Hypothalamus (tissue), 51 donors: ENCODE measurements around the gene RAD51B.

Experiments
- DNase-seq, 51 donors: peaks; one replicate each; lab custom pipeline; 2025; lab: John Stamatoyannopoulos, UW

Gene RAD51B

DNA sequence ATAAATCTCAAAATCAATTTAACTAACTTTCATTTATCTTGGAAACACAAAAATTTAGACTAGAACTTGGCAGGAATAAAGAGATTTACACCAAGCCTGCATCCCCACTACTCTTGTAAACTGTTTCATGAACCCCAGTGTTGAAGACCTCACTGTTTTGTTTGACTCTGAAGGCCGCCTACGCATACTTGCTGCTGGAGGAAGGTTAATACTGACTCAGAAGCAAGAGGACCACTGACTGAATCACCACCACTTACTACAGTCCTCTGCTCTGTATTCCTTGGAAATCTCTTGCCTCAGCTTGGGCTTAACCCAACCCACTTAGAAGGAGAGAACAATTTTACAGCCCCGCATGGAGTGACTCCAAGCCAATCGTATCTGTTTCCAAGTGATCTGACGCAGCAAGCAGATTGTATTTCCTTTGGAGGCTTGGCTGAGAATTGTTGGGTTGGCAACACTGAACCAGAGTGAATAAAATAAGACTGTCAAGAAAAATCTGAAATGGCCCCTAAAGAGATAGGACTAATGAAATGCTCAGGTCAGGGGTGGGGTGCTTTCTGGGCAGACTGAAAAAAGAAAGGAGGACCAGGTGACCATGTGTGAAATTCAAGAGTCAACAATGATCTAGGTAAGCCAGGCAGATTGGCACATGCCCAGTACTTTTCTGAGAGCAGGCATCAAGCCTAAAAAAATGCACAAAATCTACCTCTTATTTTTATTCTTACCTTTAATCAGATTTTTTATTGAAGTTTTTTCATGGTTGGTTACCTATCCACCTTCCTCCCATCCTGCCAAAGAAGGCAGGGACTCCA is 724.7 kb downstream of the RAD51B start:
- DNase-seq = peak in 8 of 51 donors; percentile 23 to 45 (median 38)

DNA sequence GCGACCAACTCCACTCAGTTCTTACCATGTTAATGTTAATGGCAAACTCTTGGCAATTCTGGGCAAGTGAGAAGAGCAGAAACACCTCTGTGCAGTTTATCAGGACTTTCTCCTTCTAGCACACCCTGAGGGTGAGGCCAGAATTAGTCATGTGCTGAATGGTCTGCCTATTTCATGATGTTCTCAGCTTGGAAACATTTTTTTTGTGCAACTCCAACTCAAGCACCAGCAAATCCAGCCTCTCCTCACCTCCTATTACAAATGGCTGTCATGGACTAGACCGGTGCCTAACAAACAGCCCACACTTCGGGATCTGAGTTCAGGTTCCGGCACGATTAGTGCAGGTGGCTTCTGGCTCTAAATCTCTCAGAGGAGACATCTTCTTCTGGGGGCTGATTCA is 727.3 kb downstream of the RAD51B start:
- peak in 1 of 51 donors; percentile 26 for DNase-seq

DNA sequence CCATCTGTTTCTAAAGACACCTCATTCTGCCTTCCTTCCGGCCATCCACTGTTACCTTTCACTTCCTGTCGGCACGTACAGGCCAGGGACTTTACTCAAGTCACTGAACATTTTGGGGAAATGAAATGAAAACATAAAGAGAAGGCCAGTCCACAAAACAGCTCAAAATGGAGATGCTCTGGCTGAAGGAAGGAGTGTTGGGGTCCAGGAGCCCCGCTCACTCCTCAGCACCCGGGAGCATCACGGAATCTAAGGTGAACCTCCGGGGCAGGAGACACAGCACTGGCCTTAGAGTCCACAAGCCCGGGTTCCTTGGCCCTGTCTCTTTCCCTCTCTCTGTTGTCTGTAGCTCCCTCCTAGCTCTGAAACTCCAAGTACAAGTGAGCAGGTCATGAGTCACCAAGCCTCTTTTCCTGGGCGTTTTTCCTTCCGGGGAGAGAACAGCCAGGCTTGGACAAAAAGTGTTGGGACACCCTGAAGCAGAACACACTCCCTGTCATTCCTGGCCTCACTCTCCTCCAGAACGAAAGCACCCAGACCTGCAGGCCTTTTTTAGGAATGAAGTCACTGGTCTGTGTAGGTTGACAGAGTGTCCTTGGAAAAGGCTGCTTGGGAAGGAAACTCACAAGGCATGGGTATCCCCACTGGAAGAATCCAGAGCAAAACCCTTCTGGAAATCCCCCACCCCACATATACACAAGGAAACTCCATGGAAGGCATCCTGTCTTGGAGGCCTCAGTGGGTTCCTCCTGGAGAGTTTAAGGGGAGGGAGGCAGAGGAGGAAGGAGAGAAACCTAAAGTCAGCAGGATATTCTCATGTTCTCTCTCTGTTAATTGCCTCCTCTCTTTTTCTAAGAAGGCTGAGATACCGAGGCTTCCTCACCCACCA is 728.0 kb downstream of the RAD51B start:
- peak in 6 of 51 donors; percentile 8 to 61 (median 21) for DNase-seq

DNA sequence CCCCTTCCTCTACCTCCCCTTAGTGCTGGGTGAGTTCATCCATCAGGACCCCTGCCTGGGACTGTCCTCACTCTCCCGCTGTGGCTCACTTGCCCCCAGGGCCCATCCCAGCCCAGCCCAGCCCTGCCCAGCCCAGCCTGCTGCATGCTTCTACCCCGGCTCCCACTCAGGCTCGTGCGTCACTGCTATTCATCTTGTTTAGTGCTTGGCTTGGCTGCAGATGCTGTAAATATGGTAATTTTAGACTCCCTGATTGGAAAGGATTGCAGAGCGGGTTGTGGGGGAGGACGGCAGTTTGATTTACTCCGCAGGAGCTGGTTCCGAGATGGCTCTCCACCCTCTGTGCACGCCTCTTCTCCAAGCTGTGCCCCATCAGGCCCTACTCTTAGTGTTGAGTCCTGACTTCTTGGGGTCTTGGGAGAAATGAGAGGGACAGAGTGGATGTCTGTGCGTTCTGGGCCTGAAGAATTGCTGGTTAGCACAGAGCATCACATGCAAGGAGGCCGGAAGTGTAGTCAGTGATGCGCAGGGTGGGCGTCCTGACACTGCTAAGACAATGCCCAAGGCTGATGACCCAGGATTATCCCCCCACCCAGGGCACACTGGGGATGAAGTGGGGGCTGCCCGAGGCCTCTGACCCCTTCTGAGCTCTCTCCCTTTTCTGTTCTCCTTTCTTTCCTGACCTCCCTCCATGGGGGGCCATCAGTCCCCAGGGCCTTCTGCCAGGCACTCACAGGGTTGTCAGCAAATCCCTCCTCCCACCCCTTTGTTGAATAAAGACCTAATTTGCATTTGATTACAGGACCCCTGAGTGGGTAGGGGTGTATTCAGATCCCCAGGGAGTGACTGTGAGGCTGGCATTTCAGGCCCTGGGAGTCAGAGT is 728.9 kb downstream of the RAD51B start:
- peak in 31 of 51 donors; percentile 14 to 82 (median 52) for DNase-seq

DNA sequence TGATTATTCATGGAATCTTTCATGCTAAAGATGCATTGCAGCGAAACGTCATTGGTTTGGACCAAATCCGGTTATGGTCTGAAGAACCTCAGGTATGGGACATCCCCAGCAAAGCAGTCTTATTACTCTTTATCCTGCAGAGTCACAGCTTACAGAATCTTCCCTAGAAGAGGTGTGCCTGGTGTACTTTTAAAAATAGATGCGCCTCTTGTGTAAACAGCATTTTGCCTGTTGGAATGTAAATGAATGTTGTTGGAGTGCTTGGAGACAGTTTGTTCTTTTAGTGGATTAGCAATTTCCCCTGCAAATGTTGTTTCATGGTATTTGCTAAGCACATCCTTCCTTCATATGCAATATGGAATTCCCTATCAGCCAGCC is 730.7 kb downstream of the RAD51B start:
- no peak for DNase-seq

DNA sequence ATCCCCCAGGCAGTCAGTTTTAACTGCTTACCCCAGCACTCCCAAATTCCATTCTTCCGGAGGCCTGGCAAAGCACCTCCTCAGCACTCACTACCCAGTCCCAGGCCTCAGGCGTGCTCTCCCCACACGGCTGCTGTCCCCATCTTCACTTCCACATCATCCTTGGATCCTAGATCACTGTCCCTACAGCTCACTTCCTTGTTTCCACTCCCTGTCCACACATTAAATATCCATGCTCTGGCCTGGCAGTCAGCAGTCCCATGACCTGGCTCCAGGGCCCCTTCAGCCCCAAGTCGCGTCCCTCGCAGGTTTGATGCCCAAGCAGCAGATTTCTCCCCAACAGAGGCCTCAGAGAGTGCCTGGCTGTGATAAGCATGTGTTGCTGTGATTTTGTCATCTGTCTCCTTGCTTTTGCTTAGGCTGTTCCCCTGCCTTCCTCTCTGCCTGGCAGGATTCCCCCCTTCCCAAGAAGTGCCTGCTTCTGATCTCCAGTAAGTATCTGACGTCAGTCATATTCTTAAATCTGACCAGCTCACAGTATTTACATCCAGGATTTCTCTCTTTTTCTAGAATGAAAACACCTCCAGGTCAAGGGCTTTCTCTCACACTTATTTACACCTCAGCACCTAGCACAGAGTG is 731.6 kb downstream of the RAD51B start:
- no peak for DNase-seq

DNA sequence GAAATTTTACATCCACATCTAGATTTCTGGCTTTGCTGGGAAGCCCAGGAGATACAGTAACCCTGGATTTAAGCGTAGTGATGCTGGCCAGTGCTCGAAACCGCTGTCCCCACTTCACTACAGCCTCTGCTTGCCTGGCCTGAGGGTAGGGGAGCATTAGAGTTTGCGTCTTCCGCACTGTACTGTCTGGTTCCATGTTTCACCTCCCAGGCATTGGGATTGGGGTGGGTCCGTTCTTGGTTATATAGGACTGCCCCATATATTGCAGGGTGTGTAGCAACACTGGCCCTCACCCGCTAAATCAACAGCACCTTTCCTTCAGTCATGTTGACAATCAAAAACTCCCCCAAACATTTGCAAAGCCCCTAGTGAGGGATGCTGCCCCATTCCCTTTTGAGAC is 732.5 kb downstream of the RAD51B start:
- DNase-seq = no peak

DNA sequence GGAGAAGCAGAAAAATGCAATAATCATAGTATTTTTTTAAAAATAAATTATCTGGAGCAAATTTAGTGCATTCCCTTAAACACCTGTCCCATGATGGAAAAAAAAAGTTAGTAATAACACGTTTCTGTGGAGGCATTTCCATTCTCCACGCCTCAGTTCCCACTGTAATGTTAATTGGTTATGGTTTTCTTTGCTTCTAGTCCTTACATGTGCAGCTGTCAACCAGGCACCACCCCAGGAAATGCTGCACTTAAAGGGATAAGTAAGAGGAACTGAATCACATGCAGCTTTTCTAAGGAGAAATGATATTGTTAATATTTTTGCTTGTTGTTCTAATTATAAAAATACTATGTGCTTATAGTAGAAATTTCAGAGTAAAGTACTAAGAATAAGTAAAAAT is 733.0 kb downstream of the RAD51B start:
- DNase-seq = no peak

DNA sequence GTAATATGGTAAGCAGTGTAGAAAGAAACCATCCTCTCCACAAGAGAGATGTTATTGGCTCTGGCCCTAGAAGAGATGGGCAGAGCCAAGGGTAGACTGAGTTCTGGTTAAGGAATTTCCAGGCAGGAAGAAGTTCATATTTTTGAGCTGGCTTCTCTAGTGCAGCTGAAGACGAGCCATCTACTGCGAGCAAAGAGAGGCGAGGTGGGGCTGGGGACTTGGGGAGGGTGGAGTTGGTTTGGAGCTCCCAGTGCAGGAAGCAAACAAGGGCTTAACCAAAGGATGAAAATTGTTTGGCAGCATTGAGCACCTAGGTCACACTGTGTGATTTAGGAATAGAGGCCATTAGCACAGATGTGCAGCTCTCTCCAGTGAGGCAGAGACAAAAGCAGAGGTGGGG is 733.7 kb downstream of the RAD51B start:
- no peak for DNase-seq

DNA sequence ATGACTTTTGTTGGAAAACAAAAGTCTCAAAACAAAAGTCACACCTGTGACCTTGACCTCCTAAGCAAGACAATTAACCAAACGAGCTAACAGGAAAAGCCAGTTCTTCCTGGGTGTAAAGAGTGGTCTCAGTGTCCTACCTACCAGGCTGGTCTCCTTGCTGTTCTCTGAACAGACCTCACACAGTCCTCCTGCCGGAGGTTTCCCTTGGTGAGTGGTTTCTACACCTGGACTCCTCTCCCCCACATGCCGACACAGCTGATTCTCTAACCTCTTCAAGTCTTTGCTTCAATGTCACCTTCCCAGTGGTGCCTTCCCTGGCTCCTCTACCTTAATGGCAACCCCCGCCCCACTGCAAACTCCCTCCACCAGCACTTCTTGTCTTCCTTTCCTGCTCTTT is 734.7 kb downstream of the RAD51B start:
- DNase-seq = no peak

DNA sequence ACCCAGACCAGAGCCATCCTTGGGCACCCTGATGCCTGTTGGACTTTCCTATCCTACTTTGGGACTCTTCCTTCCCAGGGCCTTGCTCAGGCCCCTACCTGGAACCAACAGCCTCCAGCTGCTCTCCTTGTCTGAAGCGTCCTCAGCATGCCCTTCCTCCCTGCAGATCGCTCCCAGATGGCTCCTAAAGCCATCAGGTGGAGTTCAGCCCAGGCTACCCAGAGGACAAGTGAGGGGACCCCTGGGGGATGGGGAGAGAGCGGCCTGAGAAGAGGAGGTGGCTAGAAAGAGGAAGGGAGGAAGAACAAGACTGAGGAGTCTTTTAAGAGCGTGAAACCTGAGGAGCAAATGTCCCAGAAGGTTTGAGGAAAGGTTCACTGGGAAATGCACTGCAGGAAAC is 736.7 kb downstream of the RAD51B start:
- no peak for DNase-seq

DNA sequence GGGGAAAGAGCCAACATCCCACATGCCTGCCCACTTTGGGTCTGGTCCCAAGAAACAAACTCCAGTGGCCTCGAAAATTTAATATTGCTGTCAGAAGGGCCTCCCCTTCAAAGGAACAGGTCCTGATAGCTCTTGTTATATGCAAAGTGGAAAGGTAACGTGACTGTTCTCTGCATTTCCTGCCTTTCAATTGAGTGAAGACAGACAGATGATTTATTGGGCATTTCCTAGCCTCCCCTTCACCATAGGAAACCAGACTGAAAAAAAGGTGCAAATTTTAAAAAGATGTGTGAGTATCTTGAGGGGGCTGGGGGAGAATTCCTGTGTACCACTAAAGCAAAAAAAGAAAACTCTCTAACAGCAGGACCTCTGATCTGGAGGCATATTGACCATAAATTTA is 738.1 kb downstream of the RAD51B start:
- DNase-seq = no peak

DNA sequence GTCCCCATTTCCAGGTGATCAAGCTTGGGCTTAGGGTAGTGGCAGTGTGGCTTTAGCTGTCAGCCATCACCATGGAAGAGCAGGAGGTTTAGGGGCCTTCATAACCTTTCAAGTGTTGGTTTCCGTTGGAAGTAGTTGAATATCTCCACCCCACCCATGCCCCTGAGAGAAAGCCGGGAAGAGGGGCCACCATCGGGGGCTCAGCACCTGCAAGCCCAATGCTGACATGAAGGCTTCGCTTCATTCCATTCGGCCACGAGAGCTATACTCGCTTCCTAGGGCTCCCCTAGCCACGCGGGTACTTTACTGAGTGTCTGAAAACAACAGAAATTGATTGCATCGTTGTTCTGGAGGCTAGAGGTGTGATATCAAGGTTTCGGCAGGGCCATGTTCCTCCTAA is 738.5 kb downstream of the RAD51B start:
- no peak for DNase-seq

DNA sequence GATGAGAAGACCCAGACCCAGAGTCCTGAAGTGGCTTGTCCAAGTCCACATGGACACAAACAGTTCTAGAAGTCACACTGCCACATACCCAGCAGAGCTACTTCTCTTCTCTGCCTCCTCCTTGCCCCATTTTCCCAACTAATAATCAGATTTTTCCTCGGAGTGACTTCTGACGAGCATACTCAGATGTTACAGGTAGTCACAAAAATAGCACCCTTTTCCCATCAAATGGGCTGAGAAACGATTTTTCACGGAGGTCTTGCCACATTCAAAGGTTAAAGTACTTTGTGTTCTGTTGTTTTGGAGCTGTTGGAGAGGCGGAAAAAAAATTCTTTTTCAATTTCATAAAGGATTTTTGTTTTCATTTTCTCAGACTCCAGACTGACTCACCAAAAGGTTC is 740.4 kb downstream of the RAD51B start:
- DNase-seq = no peak

DNA sequence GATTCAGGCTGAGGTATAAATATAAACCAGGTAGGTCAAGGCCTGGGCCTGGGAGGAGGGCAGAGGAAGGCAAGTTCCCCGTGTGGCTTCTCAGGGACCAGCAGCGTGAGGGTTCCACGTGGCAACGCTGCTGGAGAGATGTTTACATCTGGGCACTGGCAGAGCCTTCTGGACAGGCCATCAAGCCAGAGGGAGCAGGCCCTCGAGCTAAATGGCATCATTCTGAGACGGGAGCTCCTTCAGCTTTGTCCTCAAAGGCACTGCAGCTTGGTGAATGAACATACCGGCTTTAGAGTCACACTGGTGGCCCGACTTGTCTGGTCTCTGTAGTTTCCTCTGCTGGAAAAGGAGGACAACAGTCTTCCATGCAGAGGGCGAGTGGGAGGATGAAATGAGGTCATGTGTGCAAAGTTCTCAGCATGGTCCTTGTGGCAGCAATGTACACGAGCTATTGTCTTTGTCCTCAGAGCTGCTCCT is 742.0 kb downstream of the RAD51B start:
- no peak for DNase-seq

DNA sequence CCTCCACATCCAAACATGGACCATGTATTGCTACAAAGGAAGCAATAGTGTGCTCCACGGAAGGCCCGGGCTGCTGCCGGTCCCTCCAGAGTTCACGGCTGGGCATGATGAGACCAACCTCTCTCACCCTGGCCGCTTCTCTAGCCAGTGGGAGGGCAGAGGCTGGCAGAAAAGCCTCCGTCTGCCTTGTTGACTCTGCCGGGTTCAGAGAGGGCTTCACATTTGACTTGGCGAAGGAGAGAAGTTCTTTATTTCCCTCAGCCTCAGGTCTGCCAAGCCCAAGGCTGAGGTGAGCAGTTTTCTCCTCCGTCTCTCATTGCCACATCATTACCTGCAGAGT is 743.3 kb downstream of the RAD51B start:
- DNase-seq = no peak

DNA sequence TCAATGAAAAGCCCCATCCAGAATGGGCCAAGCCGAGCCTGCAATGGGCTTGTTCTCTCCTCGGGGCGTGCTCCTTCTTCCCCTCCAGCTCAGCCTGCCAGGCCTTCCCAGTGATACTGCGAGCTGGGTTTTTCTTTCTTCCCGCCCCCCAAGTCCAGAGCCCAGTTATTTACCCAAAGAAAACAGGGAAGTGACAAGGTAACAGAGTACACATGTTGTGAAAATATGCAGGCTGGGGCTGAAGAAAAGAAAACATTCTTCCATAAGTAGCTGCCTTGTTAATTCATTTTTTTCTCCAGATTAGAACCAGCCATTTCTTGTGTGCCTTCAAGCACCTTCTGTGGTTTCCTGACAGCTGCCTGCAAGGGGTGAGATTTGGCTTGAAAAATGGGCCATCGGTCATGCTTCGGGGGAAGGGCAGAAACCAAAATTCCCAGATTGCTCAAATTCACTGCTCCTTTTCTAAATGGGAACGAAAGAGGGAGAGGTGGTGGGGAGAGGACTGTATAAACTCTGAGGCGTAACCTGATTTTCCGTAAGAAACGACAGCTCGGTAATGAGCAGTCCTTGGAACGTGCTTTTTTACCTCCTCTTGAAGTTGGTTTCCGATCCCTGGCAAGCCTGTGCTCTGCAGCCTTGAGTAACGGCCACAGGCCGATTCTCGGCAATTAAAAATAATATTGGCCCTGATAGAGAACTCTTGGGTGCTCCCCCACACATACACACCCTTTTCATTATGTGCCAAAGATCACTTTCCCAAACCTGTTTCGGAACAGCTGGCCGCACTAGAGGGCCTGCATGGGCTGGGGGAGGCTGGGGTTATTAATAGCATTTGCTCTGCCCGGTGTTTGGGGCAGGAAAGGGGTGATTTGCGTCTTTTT is 743.9 kb downstream of the RAD51B start:
- no peak for DNase-seq

DNA sequence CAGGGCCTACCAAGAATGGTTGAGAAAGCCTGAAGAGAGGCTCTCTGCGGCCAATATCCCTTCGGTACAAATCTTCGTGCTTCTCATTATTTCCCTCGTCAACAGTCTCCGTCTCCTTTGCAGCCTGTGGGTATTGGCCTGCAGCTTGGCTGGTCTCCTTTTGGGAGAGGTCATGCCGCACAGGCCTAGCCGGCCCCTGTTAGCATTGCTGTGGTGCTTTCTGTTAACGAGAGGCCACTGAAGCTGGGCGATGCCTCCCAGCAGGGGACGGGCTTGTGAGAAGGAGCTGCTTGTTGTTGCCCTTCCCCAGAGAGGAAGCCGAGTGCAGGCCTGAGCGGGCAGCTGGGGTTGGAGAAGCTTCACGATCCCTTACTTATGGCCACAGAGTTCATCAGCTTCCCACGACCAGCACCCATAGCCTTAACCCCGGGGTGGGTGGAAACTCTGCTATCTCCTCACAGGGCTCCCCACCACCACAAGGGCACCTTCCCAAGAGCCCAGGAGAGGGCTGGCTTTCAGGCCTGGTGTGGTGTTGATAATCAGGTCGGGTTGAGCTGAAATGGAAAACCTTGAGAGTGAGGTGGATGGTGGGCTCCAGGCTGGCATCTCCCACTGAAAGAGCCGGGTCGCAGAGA is 744.7 kb downstream of the RAD51B start:
- DNase-seq = no peak
